Stimulated activated CD4-positive, alpha-beta T cell treated with anti-CD3 and anti-CD28 coated beads, TNF-alpha, amount 100 ng/mL, for 24 hours (primary cell): Measurements from ENCODE around the gene ARMC3.
"Not testable (repeated sequence)": the region's sequence is repeated elsewhere in the genome, so short reads cannot be mapped to it uniquely, and the experiment has no call there.

ENCODE experiments used
- DNase-seq, 3 experiments: peaks; one replicate each; pipeline ENCODE4 v3.0.0-alpha.2; 2020; ENCODE audit warnings: low read depth in 3 of 3

Gene ARMC3

DNA sequence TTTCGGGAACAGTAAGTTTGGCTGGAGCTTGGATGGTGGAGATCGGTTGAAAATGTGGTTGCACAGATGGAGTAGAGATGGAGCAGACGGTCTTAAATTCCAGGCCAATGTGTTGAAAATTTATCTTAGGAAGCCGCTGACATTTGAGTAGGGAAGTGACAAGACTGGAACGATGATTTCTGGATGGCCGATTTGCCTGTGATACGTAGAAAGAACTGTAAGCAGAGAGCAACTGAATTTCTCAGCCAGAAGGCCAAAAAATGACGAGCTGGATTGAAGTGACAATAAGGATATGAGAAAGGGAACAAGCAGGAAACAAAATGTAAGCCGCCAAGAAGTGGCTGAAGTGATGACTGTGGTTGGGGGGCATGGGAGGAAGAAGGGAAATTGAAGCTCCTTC is 687 bp upstream of the ARMC3 start:
- DNase-seq = no peak

DNA sequence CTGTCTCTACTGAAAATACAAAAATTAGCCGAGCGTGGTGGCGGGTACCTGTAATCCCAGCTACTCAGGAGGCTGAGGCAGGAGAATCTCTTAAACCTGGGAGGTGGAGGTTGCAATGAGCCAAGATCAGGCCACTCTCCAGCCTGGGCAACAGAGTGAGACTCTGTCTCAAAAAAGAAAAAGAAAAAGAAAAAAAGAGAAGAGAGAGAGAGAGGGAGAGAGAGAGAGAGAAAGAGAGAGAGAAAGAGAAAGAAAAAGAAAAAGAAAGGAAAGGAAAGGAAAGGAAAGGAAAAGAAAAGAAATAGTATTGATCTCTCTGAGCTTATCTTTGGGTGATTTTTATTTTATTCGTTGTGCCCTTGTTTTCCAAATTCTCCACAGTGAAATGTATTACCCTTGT is 1.2 kb downstream of the ARMC3 start:
- not testable (repeated sequence) for DNase-seq

DNA sequence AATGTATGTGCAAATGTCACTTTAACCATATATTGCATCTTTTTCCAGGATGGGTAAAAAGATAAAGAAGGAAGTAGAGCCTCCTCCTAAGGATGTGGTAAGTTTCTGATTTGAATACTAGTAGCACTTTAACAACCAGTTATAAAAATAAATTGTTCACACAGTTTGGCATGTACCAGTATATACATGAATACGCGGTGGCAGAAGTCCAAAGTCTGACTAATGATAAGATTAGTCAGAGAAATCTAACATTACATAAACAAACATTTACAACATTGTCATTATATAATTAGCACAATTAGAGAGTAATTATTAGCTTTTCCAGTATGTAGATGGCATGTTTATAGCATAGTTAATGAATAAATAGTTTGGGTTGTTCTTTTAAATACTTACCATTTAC is 4.1 kb downstream of the ARMC3 start:
- DNase-seq = no peak

DNA sequence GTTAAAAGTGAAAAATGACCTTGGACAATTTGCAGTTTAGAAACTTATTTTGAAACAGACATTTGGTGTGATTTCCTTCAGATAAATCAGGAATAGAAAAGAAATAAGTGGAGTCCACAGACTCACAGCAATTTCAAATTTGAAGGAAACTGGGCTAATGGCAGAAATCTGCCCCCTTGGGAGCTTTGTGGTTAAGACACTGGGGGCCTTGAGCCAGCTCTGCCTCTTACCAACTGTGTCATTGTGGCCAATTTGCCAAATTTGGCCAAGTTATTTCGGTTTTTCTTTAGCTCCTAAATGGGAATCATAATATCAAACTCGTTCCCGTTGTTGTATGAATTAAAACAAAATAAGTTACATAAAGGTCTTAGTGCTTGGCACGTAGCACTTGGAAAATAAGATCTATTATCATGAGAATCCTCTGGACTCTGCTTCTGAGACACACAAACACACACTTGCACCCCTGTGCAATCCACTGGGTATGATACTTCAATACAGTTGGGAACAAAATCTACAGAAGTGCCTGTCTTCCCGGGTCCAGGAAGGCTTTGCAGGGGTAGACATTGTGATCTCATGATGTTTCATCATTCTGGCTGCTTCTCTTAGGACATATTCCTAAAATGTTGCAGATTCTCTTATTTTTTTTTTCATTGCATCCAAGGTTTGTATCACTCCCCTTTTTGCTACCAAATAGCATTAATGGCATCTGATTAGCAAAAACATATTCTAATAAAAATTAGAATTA is 4.9 kb downstream of the ARMC3 start:
- DNase-seq = no peak

DNA sequence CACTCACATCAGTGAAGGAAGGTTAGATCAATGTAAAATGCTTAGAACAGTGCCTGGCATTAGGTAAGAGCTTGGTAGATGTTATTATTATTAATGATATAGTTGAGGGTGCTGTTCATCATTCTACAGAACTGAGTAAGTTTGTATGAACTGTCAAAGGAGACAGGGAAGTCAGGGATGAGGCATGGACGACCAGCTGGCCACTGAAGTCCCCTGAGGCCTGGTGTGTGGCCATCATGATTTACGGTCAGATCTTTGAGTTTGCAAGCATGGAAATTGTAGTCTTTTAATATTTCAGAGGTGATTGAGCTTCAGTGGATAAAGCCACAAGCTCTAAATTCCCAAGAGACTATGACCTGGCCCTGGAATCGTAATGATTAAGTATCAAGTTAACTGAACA is 6.9 kb downstream of the ARMC3 start:
- no peak for DNase-seq

DNA sequence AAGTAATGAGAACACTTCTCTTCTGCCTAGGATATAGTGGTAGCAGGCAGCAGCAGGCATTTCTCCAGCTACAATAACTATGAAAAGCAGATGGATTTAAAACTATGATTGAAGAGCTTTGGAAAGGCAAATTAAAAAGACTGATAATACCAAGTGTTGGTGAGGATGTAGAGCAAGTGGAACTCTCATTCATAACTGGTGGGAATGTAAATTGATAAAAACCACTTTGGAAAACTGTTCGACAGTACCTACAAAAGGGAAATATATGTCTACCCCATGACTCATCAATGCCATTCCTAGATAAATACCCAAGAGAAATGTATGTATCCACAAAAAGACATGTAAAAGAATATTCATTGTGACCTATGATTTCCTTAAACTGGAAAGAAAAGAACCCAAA is 14.6 kb downstream of the ARMC3 start:
- no peak for DNase-seq

DNA sequence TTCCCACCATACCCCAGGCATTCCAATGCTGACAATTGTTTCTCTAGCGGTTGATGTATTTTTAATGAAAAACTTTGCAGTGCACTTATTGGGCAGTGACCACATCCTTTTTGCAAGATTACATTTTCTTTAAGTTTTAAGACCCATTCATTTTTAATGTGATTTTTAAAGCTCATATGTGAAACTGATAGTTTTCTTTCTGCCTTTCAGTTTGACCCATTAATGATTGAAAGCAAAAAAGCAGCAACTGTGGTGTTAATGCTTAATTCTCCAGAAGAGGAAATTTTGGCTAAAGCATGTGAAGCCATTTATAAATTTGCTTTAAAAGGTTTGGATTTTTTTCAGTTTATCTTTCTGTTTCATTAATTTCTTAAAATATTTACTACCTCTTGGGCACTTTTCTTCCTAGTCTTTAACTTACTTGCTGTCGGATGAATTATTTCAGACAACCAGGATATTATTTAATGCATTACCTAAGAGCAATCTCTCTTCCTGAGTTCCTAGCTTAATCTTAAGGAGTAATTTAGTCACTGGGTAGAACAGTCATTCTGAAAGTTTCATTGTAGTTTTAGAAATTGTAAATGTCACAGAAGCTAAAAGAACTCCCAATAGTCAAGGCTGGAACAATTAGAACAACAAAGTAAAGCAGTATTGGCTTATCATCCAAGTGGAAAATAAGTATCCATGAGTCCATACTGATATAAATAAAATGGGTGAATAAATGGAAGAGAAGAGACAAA is 18.3 kb downstream of the ARMC3 start:
- no peak for DNase-seq

DNA sequence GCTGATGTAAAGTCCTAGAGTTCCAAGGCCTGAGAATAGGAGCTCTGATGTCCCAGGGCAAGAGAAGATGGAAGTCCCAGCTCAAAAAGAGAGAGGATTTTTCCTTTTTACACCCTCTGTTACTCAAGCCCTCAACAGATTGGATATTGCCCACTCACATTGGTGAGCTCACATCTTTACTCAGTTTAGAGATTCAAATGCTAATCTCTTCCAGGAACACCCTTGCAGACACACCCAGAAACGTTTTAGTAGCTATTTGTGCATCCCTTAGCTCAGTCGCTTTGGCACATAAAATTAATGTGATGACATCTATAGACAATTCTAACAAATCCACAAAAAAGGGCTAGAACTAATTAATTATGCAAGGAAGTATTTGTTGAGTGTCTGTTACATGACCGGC is 27.1 kb downstream of the ARMC3 start:
- no peak for DNase-seq

DNA sequence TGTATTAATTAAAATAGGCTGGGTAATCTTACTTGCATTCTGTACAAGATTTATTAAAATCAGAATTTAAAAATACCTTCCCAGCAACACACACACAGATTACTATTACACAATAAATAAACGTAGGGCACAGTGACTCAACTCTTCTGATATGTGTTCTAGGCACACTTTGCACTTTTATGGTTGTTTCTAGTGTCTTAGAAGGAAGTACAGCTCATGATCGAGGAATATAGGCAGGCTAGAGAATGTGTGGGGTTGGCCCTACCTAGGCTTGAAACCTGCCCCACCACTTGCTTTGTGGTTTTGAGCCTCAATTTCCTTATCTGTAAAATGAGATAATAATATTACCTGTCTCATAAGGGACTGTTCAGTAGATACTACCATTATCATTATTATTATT is 30.5 kb downstream of the ARMC3 start:
- DNase-seq = no peak

DNA sequence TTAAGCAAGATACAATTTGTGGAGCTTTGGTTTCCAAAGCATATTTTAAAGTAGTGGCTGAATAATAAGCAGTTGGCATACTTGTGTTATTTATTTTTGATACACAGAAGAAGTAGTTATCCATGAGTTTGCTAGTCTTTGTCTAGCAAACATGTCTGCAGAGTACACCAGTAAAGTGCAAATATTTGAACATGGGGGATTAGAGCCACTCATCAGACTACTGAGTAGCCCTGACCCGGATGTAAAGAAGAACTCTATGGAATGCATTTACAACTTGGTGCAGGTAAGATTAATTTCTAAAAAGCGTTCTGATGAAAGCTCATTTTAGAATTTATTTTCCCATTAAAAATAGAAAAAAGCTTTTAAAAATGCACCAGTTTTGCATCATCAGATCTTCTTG is 31.4 kb downstream of the ARMC3 start:
- DNase-seq = no peak

DNA sequence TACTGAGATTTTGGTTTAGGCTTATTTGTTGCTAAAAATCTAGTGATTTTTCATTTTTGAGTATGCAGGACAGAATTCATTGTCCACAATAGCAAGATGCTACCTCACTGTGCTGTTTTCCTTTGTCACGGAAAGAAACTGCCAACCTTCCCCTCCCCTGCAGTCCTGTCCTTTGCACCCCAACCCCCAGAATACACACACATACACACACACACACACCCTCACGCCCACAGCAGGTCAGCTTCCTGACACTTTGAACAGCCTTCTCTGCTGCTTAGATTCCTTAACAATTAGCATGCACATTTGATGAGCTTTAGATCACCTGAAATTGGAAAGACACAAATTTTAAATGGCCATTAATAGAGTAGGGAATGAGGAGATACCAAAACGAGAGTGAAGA is 32.1 kb downstream of the ARMC3 start:
- DNase-seq = no peak

DNA sequence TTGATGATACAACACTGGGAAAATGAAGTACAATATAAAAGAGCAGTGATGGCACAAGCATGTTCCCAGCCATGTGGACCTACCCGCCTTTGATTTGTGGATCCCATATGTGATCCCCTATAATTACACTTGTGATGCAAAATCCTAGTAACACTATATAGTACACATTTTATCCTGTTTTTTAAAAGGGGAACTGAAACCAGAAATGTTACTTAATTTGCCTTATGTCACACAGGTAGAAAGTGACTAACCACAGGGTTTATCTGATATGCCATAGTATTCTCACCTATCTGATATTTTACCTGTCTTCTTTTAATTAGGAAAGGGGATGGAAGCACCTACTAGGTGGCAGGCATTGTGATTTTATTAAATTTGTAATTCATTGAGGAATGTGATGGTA is 35.0 kb downstream of the ARMC3 start:
- no peak for DNase-seq

DNA sequence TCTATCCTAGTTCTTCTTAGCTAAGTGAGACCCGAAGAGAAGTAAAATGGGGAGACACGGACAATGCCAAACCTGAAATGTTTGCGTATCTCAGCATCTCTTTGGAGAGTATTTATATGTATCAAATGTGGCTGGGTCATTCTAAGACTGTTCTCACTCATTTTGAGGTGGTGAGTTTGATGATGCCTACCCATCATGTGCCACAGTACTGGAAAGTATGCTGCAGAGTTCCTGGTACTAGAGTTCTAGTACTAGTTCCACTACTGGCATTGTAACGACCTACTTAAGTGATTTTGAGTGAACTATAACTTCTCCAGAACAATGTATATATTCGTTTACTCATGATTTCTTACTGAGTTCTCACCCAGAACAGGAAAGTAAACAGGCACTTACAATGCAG is 41.9 kb downstream of the ARMC3 start:
- DNase-seq = no peak

DNA sequence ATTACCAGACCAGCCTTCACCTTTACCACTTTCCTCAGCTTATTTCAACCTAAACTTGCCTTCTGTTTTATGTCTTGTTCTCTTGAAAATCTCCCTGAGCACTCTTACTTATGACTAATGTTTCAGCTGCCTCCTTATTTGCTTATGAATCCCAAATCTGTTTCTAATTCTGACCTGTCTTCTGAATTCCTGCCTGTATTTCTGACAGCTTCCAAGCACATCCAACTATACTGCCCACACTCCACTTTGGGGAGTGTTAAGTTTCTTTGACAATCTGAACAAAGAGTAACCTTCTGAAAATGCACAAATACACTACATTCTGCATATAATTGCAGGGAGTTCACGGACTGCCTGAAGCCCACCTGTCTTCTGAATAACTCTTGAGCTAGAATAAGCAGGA is 48.7 kb downstream of the ARMC3 start:
- DNase-seq = no peak

DNA sequence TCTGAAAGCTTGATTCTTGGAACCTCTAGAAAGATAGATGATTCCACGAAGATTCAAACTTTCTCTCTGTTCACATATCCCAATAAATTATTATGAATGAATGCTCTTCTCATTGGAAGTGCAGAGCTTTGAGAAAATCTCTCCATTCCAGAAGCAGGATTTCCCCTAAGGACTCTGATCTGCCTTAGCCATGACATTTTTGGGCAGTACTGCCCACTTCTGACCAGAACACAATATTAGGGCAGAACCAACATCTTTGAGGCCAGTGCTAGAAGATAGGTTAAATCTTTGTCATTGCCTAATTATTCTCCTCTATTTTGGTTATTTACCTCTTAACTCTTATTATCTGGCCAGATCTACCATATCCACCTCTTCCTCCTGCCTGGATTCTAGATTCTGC is 49.9 kb downstream of the ARMC3 start:
- no peak for DNase-seq

DNA sequence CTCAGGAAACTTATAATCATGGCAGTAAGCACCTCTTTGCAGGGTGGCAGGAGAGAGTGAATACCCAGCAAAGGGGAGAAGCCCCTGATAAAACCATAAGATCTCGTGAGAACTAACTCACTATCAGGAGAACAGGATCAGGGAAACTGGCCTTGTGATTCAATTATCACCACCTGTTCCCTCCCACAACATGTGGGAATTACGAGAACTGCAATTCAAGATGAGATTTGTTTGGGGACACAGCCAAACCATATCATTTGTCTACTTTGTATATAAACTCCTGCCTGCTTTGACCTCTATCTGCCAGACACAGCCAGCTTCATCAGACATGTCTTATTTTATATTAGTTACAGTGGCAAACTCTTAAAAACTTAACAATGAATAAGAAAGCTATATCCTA is 50.4 kb downstream of the ARMC3 start:
- DNase-seq = no peak

DNA sequence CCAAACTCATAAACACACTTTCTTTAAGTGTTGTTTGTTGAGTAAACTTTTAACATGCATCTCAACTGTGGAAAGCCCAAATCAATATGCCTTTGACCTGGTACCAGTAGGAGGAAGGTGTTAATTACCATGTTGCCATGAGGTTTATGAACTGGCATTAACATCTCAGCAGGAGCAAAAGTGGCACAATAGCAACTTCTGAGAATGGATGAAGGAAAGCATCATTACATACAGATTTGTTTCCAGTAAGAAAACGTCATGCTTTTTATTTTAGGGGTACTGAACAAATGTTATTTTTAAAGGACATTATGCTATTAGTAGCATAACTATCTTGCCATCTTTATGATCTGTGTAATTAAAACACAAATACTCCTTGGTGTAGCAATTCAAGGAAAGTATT is 51.1 kb downstream of the ARMC3 start:
- no peak for DNase-seq

DNA sequence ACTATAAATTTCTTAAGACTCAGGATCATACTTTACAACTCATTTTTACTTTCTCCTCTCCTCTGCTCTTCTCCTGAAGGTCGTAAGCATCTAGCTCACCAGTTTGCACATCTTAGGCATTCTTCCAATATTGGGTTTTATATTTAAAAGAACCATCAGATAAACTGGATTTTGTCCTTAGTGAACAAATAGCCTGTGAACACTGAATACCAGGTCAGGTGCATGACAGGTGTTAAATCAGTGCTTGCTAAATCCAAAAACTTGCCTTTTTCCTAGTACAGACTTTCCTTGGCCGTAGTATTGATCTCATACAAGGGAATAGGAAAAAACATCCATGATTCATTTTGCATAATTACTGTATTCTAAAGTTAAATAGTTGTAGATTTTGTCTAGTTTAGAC is 53.0 kb downstream of the ARMC3 start:
- DNase-seq = no peak

DNA sequence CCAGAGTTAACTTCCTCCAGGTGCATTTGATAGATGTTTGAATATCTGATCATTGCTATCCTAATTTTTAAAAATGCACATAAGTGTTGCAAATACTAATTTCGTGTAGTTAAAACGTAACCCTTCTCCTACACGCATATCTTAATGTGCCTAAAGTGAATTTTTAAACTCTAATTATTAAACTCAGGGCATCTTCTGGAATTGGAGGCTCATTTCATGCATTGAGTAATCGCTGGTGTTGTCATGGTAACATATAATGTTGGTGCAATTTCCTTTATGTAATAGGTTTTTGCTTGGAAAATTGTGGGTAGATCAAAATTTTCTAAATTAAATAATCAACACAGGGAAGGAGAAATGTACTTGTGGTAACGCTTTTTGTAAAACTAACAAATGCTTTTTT is 56.2 kb downstream of the ARMC3 start:
- DNase-seq = no peak

DNA sequence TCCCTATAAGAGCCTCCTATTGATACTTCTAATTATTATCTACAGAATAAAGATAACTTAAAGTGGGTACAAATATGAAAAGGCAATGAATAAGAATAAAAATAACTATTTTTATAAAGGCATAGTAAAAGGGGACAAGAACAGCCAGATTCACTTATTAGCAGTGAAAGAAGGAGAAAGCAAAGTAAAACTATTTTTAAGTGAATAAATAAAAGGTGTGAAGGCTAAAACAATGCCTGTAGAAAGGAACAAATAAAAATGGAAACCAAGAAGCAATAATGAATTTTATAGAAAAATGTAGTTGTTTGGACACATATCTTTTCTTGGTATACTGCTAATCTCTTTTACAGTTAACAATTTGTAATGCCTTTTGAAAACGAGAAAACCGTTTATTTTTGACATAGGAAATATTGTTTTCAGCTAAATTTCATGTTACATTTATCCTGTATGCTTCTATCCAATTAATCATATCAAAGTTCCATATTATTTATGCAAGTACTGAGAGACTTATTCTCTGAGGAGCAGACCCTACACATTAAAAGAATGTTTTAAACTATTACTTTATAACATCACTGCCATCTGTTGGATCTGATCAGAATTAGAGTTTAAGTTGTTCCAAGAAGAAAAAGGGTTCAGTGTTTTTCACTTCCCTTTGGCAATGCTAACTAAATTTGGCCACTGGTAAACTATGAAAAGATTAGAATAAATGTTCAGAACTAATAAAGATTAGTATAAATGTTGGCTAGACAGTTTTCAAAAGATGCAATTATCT is 59.1 kb downstream of the ARMC3 start:
- DNase-seq = no peak

DNA sequence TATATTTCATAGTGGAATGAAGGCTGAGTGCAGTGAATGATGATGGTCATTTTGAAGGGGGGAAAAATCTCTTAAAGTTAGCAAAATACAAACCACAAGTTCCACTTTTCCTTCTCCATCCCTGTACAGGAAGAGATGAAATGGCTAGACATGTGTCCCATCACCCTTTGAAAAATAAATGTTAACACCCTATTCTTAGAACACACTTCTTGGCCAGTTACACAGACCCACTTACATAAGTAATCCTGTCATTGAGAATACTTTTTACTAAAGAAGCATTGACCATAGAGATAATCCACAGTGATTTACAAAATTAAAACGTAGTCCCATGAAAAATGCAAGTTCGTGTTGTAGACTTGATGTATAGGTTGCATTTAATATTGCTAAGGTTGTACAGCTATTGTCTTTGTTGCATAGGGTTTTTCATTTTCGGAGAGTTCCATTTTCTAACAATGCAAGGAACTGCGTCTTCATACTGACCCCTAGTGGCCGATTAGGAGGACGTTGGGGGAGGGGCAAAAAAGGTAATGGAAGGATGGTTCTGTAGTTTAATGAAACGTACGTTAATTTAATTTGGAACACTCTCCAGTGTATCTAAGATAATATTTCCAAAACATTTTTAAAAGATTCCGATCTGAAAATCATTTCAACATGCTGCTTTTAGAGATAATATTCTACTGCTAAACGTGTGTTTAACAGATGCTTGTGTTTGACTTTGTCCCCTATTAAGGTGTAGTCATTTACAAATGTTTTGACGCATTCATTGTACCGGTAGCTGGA is 60.9 kb downstream of the ARMC3 start:
- DNase-seq = peak; percentile 45 to 69 (median 51)

DNA sequence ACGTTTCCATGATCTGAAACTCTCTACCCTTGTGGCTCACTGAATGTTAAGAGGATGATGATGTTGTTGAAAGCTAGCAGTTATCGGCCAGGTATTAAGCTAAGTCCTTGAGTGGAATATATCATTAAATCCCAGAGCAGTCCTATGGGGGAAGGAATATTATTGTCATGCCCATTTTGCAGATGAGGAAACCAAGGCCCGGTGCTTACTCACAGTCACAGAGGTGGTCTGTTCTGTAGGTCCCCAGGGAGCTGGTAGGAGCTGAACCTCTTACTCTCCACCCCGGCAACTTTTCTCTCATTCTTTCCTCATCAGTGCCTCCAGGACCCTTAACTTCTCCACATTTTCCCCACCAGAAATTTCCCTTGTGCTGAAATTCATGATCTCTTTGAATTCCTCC is 62.6 kb downstream of the ARMC3 start:
- no peak for DNase-seq
